IMR-90 (cell line): Measurements from ENCODE around the gene NFIX. TPM values are rescaled to one million over a fixed set of nuclear protein-coding genes. Genes with fewer than 3 reads are reported as not detected.

Experiments
- ATAC-seq: fragments of 200-7000 bp; cut with Tn5 transposase; 2 replicates; pipeline ENCODE4 v1.9.1; 2020; ENCODE audit warnings: low read depth, mild to moderate bottlenecking, moderate library complexity
- BruUV-seq: library from RNA; stranded (reverse); fragments of 400-500 nt; replicated peaks from 2 replicates; lab custom pipeline; 2021; lab: Mats Ljungman, UMichigan
- CTCF ChIA-PET: fragments of 300-600 bp; formaldehyde crosslinking; extraction: SDS; loops from one replicate; lab custom pipeline; 2021; ENCODE audit warnings: antibody characterized with exemption; lab: Yijun Ruan, JAX
- POLR2A ChIA-PET: fragments of 300-600 bp; sonication (Branson Sonifier 250); formaldehyde crosslinking; loops from one replicate; lab custom pipeline; 2022; ENCODE audit warnings: antibody characterized with exemption; ENCODE audit not compliant: unreplicated experiment; lab: Charles Lee
- DNase-seq: peaks from one replicate; pipeline ENCODE4 v3.0.0; 2013
- H2AFZ ChIP-seq: replicated peaks from 2 replicates; pipeline ENCODE3; 2013; ENCODE audit warnings: low read length, mild to moderate bottlenecking; ENCODE audit not compliant: poor library complexity
- H2AK5ac ChIP-seq: 2 replicates; pipeline ENCODE4 v1.6.1; 2013; ENCODE audit warnings: low read depth, low read length, inconsistent platforms
- H2AK9ac ChIP-seq: replicated peaks from 2 replicates; pipeline ENCODE3; 2013; ENCODE audit warnings: mild to moderate bottlenecking, low read depth, low read length, moderate library complexity; ENCODE audit not compliant: poor library complexity
- H2BK120ac ChIP-seq: 2 replicates; pipeline ENCODE4 v1.6.1; 2013; ENCODE audit warnings: low read depth, low read length, inconsistent platforms
- H2BK15ac ChIP-seq: 3 replicates; pipeline ENCODE4 v1.6.1; 2013; ENCODE audit warnings: low read depth, low read length, inconsistent platforms
- H2BK20ac ChIP-seq: 2 replicates; pipeline ENCODE4 v1.6.1; 2013; ENCODE audit warnings: low read depth, mild to moderate bottlenecking, inconsistent platforms, low read length, moderate library complexity
- H2BK5ac ChIP-seq: 2 replicates; pipeline ENCODE4 v1.6.1; 2013; ENCODE audit warnings: mild to moderate bottlenecking, low read depth, low read length, inconsistent platforms; ENCODE audit not compliant: poor library complexity, severe bottlenecking
- H3K14ac ChIP-seq: replicated peaks from 2 replicates; pipeline ENCODE4 v1.6.1; 2013; ENCODE audit warnings: low read depth, low read length, inconsistent platforms
- H3K18ac ChIP-seq: 2 replicates; pipeline ENCODE4 v1.6.1; 2013; ENCODE audit warnings: low read depth, low read length, control low read depth
- H3K23ac ChIP-seq: 2 replicates; pipeline ENCODE4 v1.6.1; 2013; ENCODE audit warnings: low read depth, low read length, inconsistent platforms
- H3K27ac ChIP-seq: 2 replicates; pipeline ENCODE4 v1.5.1; 2013; ENCODE audit warnings: mild to moderate bottlenecking, control low read depth, low read length; ENCODE audit not compliant: insufficient read depth
- H3K27me3 ChIP-seq: 2 replicates; pipeline ENCODE4 v1.6.1; 2013; ENCODE audit warnings: low read length; ENCODE audit not compliant: control insufficient read depth, insufficient read depth
- H3K36me3 ChIP-seq: 2 replicates; pipeline ENCODE4 v1.6.1; 2013; ENCODE audit warnings: low read length, mixed read lengths; ENCODE audit not compliant: control insufficient read depth, insufficient read depth
- H3K4ac ChIP-seq: 2 replicates; pipeline ENCODE4 v1.6.1; 2013; ENCODE audit warnings: low read depth, low read length, inconsistent platforms
- H3K4me1 ChIP-seq: 2 replicates; pipeline ENCODE4 v1.6.1; 2013; ENCODE audit warnings: low read length, mixed read lengths; ENCODE audit not compliant: control insufficient read depth, insufficient read depth
- H3K4me2 ChIP-seq: 2 replicates; pipeline ENCODE4 v1.6.1; 2013; ENCODE audit warnings: low read depth, mild to moderate bottlenecking, control low read depth, low read length, moderate library complexity
- H3K4me3 ChIP-seq: 2 replicates; pipeline ENCODE4 v1.5.1; 2013; ENCODE audit warnings: low read depth, mild to moderate bottlenecking, control low read depth, low read length, moderate library complexity; ENCODE audit not compliant: insufficient read depth
- H3K56ac ChIP-seq: 2 replicates; pipeline ENCODE4 v1.6.1; 2013; ENCODE audit warnings: low read length, inconsistent platforms; ENCODE audit not compliant: insufficient read depth; ENCODE audit errors: extremely low read depth
- H3K79me1 ChIP-seq, 2 experiments: 2 replicates each; pipeline ENCODE4 v1.6.1; 2013; ENCODE audit warnings: low read length in 2 of 2, inconsistent platforms in 1 of 2, low read depth in 1 of 2
- H3K9ac ChIP-seq: 2 replicates; pipeline ENCODE4 v1.6.1; 2013; ENCODE audit warnings: low read depth, low read length, control low read depth
- H3K9me1 ChIP-seq: 2 replicates; pipeline ENCODE4 v1.6.1; 2013; ENCODE audit warnings: low read length, inconsistent platforms; ENCODE audit not compliant: insufficient read depth
- H3K9me3 ChIP-seq: 2 replicates; pipeline ENCODE4 v1.6.1; 2013; ENCODE audit warnings: low read length; ENCODE audit not compliant: control insufficient read depth, insufficient read depth
- H4K20me1 ChIP-seq: 2 replicates; pipeline ENCODE4 v1.6.1; 2013; ENCODE audit warnings: low read length, inconsistent platforms; ENCODE audit not compliant: insufficient read depth
- H4K5ac ChIP-seq: 2 replicates; pipeline ENCODE4 v1.6.1; 2013; ENCODE audit warnings: mild to moderate bottlenecking, low read depth, low read length, control low read depth
- H4K8ac ChIP-seq, 2 experiments: 2 replicates each; pipeline ENCODE4 v1.6.1; 2013; ENCODE audit warnings: low read depth in 2 of 2, low read length in 2 of 2, control low read depth in 1 of 2, inconsistent platforms in 1 of 2
- H4K91ac ChIP-seq: 2 replicates; pipeline ENCODE4 v1.6.1; 2013; ENCODE audit warnings: low read depth, low read length, inconsistent platforms; ENCODE audit not compliant: insufficient read depth
- BHLHE40 ChIP-seq: fragments of 150-350 bp; IDR thresholded peaks from 2 replicates; pipeline ENCODE4 v1.6.1; 2016; ENCODE audit warnings: mild to moderate bottlenecking, low read depth, low read length
- CEBPB ChIP-seq: IDR thresholded peaks from 2 replicates; pipeline ENCODE4 v1.6.1; 2012; ENCODE audit warnings: low read depth, low read length, improper control_type of control experiment
- CHD1 ChIP-seq: IDR thresholded peaks from 2 replicates; pipeline ENCODE4 v1.6.1; 2012; ENCODE audit warnings: low read depth, low read length, improper control_type of control experiment
- FOS ChIP-seq: fragments of 150-350 bp; IDR thresholded peaks from 2 replicates; pipeline ENCODE4 v1.6.1; 2016; ENCODE audit warnings: low read depth, low read length
- MAFK ChIP-seq: IDR thresholded peaks from 2 replicates; pipeline ENCODE4 v1.6.1; 2012; ENCODE audit warnings: low read depth, low read length, improper control_type of control experiment
- MAZ ChIP-seq: IDR thresholded peaks from 2 replicates; pipeline ENCODE4 v1.6.1; 2012; ENCODE audit warnings: low read depth, mild to moderate bottlenecking, low read length, improper control_type of control experiment, moderate library complexity, borderline replicate concordance
- MXI1 ChIP-seq: IDR thresholded peaks from 2 replicates; pipeline ENCODE4 v1.6.1; 2012; ENCODE audit warnings: low read depth, mild to moderate bottlenecking, low read length, moderate library complexity, borderline replicate concordance
- NFE2L2 ChIP-seq: fragments of 150-350 bp; IDR thresholded peaks from 2 replicates; pipeline ENCODE4 v1.6.1; 2016; ENCODE audit warnings: low read depth, mild to moderate bottlenecking, low read length
- POLR2A ChIP-seq: IDR thresholded peaks from 2 replicates; pipeline ENCODE4 v1.6.1; 2012; ENCODE audit warnings: mild to moderate bottlenecking, low read depth, low read length
- RAD21 ChIP-seq: IDR thresholded peaks from 2 replicates; pipeline ENCODE4 v1.6.1; 2012; ENCODE audit warnings: low read length, improper control_type of control experiment
- RCOR1 ChIP-seq: IDR thresholded peaks from 2 replicates; pipeline ENCODE4 v1.6.1; 2012; ENCODE audit warnings: mild to moderate bottlenecking, low read length, improper control_type of control experiment; ENCODE audit not compliant: insufficient replicate concordance
- RFX5 ChIP-seq: IDR thresholded peaks from 2 replicates; pipeline ENCODE4 v1.8.0; 2012; ENCODE audit warnings: low read depth, mild to moderate bottlenecking, low read length, moderate library complexity
- SMC3 ChIP-seq: fragments of 150-350 bp; IDR thresholded peaks from 2 replicates; pipeline ENCODE4 v1.6.1; 2016; ENCODE audit warnings: low read depth, mild to moderate bottlenecking, antibody characterized with exemption, low read length, moderate library complexity
- WGBS, 2 experiments: methylation state at CpG; one replicate each; pipeline versions ENCODE4 v1.1.5 to v1.1.7; 2013; ENCODE audit warnings: missing lambda C conversion rate in 2 of 2; ENCODE audit not compliant: insufficient read length in 1 of 2; ENCODE audit errors: extremely low coverage in 2 of 2; 5-methylcytosine and 5-hydroxymethylcytosine counted together
- dilution Hi-C: fragments of 300-500 bp; cut with HindIII; formaldehyde crosslinking; loops from one replicate; pipeline ENCODE4 v1.14.3; 2018; ENCODE audit warnings: low sequenced_read_pairs; ENCODE audit not compliant: unreplicated experiment
- in situ Hi-C: fragments of 300-500 bp; cut with MboI; formaldehyde crosslinking; loops from 3 replicates; pipeline ENCODE4 v1.14.3; 2019; ENCODE audit warnings: low sequenced_read_pairs, inconsistent platforms, mixed read lengths
- intact Hi-C: fragments of 100-400 bp; cut with micrococcal nuclease; formaldehyde crosslinking; loops from 2 replicates; pipeline ENCODE4 v1.10.0; 2022
- polyA plus RNA-seq, 3 experiments: library from polyadenylated mRNA; depleted of rRNA; stranded (reverse); fragments of >200 nt; gene quantifications; 2 replicates each; pipeline ENCODE4 v1.2.3, GENCODE V29; 2012; ENCODE audit warnings: low replicate concordance in 1 of 3
- total RNA-seq: library from RNA; depleted of rRNA; stranded (reverse); fragments of >200 nt; gene quantifications from 2 replicates; pipeline ENCODE4 v1.2.3, GENCODE V29; 2012
- TF ChIP-seq, protein P1 (sequence below): fragments of 150-350 bp; IDR thresholded peaks from 2 replicates; pipeline ENCODE4 v1.6.1; 2016; ENCODE audit warnings: low read depth, mild to moderate bottlenecking, low read length, moderate library complexity, borderline replicate concordance
- TF ChIP-seq, protein P2 (sequence below): fragments of 150-350 bp; IDR thresholded peaks from 2 replicates; pipeline ENCODE4 v1.6.1; 2017; ENCODE audit warnings: mild to moderate bottlenecking, antibody characterized with exemption, low read length, low read depth
- TF ChIP-seq, protein P3 (sequence below): conservative IDR thresholded peaks from 2 replicates; pipeline ENCODE4 v1.5.1; 2012; ENCODE audit warnings: mild to moderate bottlenecking, low read depth, low read length, improper control_type of control experiment

NFIX gene
- total and polyA plus RNA-seq, 2 of the 4 experiments (the other 2 are of a cell fraction) = 10.2 to 47.7 TPM

DNA sequence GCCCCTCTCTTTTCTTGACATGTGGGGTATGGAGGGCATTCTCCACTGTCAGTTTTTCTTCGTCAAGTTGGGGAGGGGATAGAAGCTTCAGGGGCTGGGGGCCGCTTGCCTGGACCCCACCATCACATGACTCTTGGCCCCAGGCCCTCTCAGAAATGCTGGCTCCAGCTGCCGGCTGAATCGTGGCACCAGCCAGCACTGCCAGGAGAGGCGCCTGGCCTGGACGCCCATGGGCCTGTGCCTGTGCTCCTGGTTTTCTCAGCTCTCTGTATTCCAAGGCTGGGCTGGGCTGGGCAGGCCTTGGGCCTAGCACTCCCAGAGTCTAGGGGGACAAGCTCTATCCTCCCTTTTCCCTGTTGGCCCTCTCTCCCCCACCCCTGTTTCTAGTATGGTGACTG, 68.8 kb downstream of the NFIX start (continued):
- TF ChIP-seq BHLHE40 = no peak

DNA sequence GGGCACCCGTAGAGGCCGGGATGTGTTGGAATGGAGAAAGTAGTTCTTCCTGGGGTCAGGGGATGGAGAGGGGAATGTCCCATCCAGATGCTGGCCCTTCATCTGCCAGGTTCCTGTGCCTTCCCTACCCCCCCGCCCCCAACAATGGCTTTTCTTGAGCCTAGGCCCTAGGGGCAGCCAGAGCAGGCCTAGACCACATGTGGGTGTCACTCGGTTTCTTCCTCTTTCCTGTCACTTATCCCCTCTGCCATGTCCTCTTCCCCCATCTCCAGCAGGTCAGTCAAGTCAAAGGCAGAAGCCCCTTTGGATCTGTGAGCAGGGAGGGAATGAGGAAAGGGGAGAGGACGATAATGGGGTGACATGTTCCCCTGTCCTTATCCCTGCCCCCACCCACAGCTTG, 71.0 kb downstream of the NFIX start:
- H3K36me3 ChIP-seq = peaks cover 12% of the 10 kb centered on the region
- H3K79me1 ChIP-seq = peaks cover 40 to 75% of the 10 kb centered on the region in 2 experiments
- no peak overlapping the region for H3K56ac ChIP-seq
- no peak overlapping the region for H3K9ac ChIP-seq
- no peak overlapping the region for H3K4me3 ChIP-seq
- H2BK15ac ChIP-seq = no peak overlapping the region
- dilution Hi-C loops = no loop called here
- no peak overlapping the region for H2AK9ac ChIP-seq
- no peak overlapping the region for H4K5ac ChIP-seq
- H2BK20ac ChIP-seq = no peak overlapping the region
- H3K4me1 ChIP-seq = peaks cover 10% of the 10 kb centered on the region
- no TSS peak for BruUV-seq
- H3K23ac ChIP-seq = no peak overlapping the region
- H3K27me3 ChIP-seq = no peaks in the 10 kb centered on the region
- DNase-seq (no peak), ATAC-seq (no peak)
- POLR2A ChIA-PET = no interaction called here
- no peak overlapping the region for H3K4me2 ChIP-seq
- no peak overlapping the region for H4K8ac ChIP-seq
- no peak overlapping the region for H4K91ac ChIP-seq
- no peak overlapping the region for H3K18ac ChIP-seq
- H2AFZ ChIP-seq = no peak overlapping the region
- no peaks in the 10 kb centered on the region for H3K9me3 ChIP-seq
- H2BK120ac ChIP-seq = no peak overlapping the region
- in situ Hi-C loops = no loop called here
- TF ChIP-seq MAZ = no peak
- TF ChIP-seq, protein P1, sequence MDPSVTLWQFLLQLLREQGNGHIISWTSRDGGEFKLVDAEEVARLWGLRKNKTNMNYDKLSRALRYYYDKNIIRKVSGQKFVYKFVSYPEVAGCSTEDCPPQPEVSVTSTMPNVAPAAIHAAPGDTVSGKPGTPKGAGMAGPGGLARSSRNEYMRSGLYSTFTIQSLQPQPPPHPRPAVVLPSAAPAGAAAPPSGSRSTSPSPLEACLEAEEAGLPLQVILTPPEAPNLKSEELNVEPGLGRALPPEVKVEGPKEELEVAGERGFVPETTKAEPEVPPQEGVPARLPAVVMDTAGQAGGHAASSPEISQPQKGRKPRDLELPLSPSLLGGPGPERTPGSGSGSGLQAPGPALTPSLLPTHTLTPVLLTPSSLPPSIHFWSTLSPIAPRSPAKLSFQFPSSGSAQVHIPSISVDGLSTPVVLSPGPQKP = no peak
- TF ChIP-seq CEBPB = no peak
- TF ChIP-seq POLR2A = no peak
- TF ChIP-seq, protein P2, sequence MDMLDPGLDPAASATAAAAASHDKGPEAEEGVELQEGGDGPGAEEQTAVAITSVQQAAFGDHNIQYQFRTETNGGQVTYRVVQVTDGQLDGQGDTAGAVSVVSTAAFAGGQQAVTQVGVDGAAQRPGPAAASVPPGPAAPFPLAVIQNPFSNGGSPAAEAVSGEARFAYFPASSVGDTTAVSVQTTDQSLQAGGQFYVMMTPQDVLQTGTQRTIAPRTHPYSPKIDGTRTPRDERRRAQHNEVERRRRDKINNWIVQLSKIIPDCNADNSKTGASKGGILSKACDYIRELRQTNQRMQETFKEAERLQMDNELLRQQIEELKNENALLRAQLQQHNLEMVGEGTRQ = no peak
- no peak for TF ChIP-seq BHLHE40
- TF ChIP-seq RCOR1 = no peak
- no peak for TF ChIP-seq MAFK
- TF ChIP-seq RFX5 = no peak
- TF ChIP-seq CHD1 = no peak
- no peak for TF ChIP-seq SMC3
- no peak for TF ChIP-seq MXI1
- no peak for TF ChIP-seq NFE2L2
- no peak for TF ChIP-seq FOS
- no peak for TF ChIP-seq RAD21
- TF ChIP-seq, protein P3, sequence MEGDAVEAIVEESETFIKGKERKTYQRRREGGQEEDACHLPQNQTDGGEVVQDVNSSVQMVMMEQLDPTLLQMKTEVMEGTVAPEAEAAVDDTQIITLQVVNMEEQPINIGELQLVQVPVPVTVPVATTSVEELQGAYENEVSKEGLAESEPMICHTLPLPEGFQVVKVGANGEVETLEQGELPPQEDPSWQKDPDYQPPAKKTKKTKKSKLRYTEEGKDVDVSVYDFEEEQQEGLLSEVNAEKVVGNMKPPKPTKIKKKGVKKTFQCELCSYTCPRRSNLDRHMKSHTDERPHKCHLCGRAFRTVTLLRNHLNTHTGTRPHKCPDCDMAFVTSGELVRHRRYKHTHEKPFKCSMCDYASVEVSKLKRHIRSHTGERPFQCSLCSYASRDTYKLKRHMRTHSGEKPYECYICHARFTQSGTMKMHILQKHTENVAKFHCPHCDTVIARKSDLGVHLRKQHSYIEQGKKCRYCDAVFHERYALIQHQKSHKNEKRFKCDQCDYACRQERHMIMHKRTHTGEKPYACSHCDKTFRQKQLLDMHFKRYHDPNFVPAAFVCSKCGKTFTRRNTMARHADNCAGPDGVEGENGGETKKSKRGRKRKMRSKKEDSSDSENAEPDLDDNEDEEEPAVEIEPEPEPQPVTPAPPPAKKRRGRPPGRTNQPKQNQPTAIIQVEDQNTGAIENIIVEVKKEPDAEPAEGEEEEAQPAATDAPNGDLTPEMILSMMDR = no peak
- peaks cover 33% of the 10 kb centered on the region for H4K20me1 ChIP-seq
- H2BK5ac ChIP-seq = no peak overlapping the region
- no peak overlapping the region for H2AK5ac ChIP-seq
- intact Hi-C loops = no loop called here
- no CpG with 5 or more reads among the region's 5 CpGs for WGBS, 2 experiments
- H3K9me1 ChIP-seq = no peaks in the 10 kb centered on the region
- H3K27ac ChIP-seq = no peak overlapping the region
- CTCF ChIA-PET = no interaction called here
- H3K4ac ChIP-seq = no peak overlapping the region
- H3K14ac ChIP-seq = no peak overlapping the region
